ENCODE measurements around the gene MAN2B1. TPM values are rescaled to one million over a fixed set of nuclear protein-coding genes. Genes with fewer than 3 reads are reported as not detected.

Gene MAN2B1
- total and polyA plus RNA-seq, 2 experiments from 2014 or later = 33.2 to 60.8 TPM

DNA sequence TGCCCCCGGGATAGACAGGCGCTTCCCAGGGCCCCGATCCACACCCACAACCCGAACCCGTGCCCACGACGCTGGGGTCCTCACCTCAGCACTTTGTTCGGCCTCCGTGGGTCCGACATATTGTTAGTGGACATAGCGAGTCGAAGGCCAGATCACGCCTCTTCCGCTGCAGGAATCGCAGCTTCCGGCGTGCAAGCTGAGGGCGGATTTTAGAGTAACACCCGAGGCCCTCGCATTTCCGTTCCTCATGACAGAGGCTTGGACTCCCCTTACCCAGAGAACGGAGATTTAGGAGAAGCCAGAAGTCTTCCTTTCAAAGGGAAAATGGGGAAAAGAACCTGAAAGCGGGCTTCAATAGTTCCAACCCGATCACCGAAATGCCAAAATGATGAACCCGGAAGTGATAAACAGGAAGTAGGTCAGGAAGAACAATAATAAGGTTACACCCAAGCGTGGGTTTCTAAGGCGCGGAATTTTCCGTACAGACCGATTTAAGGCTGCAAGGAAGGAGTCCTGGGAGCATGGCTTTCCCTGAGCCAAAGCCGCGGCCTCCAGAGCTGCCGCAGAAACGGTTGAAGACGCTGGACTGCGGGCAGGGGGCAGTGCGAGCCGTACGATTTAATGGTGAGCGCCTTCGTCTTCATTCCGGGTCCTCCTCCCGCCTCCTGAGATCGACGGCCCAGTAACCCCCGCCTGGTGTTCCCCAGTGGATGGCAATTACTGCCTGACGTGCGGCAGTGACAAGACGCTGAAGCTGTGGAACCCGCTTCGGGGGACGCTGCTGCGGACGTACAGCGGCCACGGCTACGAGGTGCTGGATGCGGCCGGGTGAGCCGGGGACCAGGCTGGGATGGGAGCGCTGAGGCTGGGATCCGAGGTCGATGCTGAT lies 3.0 kb upstream of the MAN2B1 start (continued):
- TF ChIP-seq, protein P1, sequence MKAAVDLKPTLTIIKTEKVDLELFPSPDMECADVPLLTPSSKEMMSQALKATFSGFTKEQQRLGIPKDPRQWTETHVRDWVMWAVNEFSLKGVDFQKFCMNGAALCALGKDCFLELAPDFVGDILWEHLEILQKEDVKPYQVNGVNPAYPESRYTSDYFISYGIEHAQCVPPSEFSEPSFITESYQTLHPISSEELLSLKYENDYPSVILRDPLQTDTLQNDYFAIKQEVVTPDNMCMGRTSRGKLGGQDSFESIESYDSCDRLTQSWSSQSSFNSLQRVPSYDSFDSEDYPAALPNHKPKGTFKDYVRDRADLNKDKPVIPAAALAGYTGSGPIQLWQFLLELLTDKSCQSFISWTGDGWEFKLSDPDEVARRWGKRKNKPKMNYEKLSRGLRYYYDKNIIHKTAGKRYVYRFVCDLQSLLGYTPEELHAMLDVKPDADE (IDR thresholded peaks at IDR 0.05) = peak; percentile 56
- TF ChIP-seq POLR2AphosphoS5 (IDR thresholded peaks at IDR 0.05; ENCODE audit: low read depth) (peak; percentile 84), ZNF331 (CRISPR knock-in tag; IDR thresholded peaks at IDR 0.05; ENCODE audit: low read depth) (no peak)

DNA sequence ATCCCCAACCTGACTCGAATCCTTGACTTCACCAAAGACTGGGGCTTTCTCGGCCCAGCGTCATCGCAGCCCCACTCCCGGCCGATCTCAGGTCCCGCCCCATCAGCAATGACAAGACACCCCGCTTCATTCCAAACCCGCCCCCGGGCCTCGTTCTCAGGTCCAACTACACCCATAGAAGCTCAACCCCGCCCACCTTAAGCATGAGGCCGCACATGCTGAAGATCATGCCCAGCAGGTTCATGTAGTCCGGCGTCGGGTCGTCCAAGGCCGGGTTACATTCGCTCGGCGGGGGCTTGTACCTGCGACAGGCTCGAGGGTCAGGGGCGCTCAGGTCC lies 2.4 kb upstream of the MAN2B1 start:
- H3K27ac ChIP-seq (ENCODE audit: low read depth) = peak overlapping the region; percentile 99
- H3K9me2 ChIP-seq (ENCODE audit: insufficient read depth) = no peaks in the 10 kb centered on the region
- 0 out of 2 replicates have a peak, but pooled peaks cover 3% of the 10 kb centered on the region for H4K20me1 ChIP-seq (replicated peaks; ENCODE audit: insufficient read depth)
- peak overlapping the region; percentile 96 for H3K4me2 ChIP-seq
- ATAC-seq (no peak; the same call in 2 of the 3 replicates), DNase-seq (ENCODE audit: low spot score) (peak; percentile 74)
- Mint-ChIP-seq H3K27me3 (ENCODE audit: insufficient read depth, low read depth, poor library complexity) (peaks cover 34% of the 10 kb centered on the region), H3K9me3 (no peaks in the 10 kb centered on the region; the same call in 2 of the 3 replicates), H3K27ac (peak overlapping the region; percentile 99), H3K4me3 (peak overlapping the region; percentile 97), H3K4me1 (peaks cover 29% of the 10 kb centered on the region), H3K36me3 (ENCODE audit: low read depth) (peaks cover 21% of the 10 kb centered on the region)
- peaks cover 4% of the 10 kb centered on the region; the same call in 1 of the 2 replicates for H3K36me3 ChIP-seq (ENCODE audit: insufficient read depth)
- H2AFZ ChIP-seq = peak overlapping the region; percentile 96
- H3K27me3 ChIP-seq (ENCODE audit: insufficient read depth) = no peaks in the 10 kb centered on the region
- peaks cover 17% of the 10 kb centered on the region for H3K4me1 ChIP-seq (ENCODE audit: insufficient read depth)
- peaks cover 29% of the 10 kb centered on the region for H3K79me2 ChIP-seq (replicated peaks; ENCODE audit: insufficient read depth)
- H3F3A ChIP-seq (replicated peaks; ENCODE audit: low read depth) = peaks cover 29% of the 10 kb centered on the region
- H3K4me3 ChIP-seq = peak overlapping the region; percentile 98
- TF ChIP-seq, protein P2, sequence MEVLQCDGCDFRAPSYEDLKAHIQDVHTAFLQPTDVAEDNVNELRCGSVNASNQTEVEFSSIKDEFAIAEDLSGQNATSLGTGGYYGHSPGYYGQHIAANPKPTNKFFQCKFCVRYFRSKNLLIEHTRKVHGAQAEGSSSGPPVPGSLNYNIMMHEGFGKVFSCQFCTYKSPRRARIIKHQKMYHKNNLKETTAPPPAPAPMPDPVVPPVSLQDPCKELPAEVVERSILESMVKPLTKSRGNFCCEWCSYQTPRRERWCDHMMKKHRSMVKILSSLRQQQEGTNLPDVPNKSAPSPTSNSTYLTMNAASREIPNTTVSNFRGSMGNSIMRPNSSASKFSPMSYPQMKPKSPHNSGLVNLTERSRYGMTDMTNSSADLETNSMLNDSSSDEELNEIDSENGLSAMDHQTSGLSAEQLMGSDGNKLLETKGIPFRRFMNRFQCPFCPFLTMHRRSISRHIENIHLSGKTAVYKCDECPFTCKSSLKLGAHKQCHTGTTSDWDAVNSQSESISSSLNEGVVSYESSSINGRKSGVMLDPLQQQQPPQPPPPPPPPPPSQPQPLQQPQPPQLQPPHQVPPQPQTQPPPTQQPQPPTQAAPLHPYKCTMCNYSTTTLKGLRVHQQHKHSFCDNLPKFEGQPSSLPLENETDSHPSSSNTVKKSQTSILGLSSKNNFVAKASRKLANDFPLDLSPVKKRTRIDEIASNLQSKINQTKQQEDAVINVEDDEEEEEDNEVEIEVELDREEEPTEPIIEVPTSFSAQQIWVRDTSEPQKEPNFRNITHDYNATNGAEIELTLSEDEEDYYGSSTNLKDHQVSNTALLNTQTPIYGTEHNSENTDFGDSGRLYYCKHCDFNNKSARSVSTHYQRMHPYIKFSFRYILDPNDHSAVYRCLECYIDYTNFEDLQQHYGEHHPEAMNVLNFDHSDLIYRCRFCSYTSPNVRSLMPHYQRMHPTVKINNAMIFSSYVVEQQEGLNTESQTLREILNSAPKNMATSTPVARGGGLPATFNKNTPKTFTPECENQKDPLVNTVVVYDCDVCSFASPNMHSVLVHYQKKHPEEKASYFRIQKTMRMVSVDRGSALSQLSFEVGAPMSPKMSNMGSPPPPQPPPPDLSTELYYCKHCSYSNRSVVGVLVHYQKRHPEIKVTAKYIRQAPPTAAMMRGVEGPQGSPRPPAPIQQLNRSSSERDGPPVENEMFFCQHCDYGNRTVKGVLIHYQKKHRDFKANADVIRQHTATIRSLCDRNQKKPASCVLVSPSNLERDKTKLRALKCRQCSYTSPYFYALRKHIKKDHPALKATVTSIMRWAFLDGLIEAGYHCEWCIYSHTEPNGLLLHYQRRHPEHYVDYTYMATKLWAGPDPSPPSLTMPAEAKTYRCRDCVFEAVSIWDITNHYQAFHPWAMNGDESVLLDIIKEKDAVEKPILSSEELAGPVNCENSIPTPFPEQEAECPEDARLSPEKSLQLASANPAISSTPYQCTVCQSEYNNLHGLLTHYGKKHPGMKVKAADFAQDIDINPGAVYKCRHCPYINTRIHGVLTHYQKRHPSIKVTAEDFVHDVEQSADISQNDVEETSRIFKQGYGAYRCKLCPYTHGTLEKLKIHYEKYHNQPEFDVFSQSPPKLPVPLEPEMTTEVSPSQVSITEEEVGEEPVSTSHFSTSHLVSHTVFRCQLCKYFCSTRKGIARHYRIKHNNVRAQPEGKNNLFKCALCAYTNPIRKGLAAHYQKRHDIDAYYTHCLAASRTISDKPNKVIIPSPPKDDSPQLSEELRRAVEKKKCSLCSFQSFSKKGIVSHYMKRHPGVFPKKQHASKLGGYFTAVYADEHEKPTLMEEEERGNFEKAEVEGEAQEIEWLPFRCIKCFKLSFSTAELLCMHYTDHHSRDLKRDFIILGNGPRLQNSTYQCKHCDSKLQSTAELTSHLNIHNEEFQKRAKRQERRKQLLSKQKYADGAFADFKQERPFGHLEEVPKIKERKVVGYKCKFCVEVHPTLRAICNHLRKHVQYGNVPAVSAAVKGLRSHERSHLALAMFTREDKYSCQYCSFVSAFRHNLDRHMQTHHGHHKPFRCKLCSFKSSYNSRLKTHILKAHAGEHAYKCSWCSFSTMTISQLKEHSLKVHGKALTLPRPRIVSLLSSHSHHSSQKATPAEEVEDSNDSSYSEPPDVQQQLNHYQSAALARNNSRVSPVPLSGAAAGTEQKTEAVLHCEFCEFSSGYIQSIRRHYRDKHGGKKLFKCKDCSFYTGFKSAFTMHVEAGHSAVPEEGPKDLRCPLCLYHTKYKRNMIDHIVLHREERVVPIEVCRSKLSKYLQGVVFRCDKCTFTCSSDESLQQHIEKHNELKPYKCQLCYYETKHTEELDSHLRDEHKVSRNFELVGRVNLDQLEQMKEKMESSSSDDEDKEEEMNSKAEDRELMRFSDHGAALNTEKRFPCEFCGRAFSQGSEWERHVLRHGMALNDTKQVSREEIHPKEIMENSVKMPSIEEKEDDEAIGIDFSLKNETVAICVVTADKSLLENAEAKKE (CRISPR knock-in tag; IDR thresholded peaks at IDR 0.05) = no peak
- TF ChIP-seq NANOG (IDR thresholded peaks at IDR 0.05; ENCODE audit: borderline replicate concordance) = no peak
- TF ChIP-seq EZH2phosphoT487 (IDR thresholded peaks at IDR 0.05; ENCODE audit: unreplicated experiment) = no peak
- TF ChIP-seq, protein P3, sequence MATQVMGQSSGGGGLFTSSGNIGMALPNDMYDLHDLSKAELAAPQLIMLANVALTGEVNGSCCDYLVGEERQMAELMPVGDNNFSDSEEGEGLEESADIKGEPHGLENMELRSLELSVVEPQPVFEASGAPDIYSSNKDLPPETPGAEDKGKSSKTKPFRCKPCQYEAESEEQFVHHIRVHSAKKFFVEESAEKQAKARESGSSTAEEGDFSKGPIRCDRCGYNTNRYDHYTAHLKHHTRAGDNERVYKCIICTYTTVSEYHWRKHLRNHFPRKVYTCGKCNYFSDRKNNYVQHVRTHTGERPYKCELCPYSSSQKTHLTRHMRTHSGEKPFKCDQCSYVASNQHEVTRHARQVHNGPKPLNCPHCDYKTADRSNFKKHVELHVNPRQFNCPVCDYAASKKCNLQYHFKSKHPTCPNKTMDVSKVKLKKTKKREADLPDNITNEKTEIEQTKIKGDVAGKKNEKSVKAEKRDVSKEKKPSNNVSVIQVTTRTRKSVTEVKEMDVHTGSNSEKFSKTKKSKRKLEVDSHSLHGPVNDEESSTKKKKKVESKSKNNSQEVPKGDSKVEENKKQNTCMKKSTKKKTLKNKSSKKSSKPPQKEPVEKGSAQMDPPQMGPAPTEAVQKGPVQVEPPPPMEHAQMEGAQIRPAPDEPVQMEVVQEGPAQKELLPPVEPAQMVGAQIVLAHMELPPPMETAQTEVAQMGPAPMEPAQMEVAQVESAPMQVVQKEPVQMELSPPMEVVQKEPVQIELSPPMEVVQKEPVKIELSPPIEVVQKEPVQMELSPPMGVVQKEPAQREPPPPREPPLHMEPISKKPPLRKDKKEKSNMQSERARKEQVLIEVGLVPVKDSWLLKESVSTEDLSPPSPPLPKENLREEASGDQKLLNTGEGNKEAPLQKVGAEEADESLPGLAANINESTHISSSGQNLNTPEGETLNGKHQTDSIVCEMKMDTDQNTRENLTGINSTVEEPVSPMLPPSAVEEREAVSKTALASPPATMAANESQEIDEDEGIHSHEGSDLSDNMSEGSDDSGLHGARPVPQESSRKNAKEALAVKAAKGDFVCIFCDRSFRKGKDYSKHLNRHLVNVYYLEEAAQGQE (IDR thresholded peaks at IDR 0.05; ENCODE audit: unreplicated experiment) = no peak
- TF ChIP-seq POLR2AphosphoS5 (IDR thresholded peaks at IDR 0.05; ENCODE audit: low read depth) = no peak
- TF ChIP-seq CREB1 (CRISPR knock-in tag; IDR thresholded peaks at IDR 0.05; ENCODE audit: low read depth) = no peak
- TF ChIP-seq EZH2 (IDR thresholded peaks at IDR 0.05; ENCODE audit: low read depth, unreplicated experiment) = no peak
- no peak for TF ChIP-seq JUNB (IDR thresholded peaks at IDR 0.05; ENCODE audit: unreplicated experiment)
- no peak for TF ChIP-seq STAT1 (IDR thresholded peaks at IDR 0.05; ENCODE audit: unreplicated experiment)
- TF ChIP-seq ZNF114 (CRISPR knock-in tag; IDR thresholded peaks at IDR 0.05) = no peak
- TF ChIP-seq ZNF331 (CRISPR knock-in tag; IDR thresholded peaks at IDR 0.05; ENCODE audit: low read depth) = no peak
